HCT116 (cell line): ENCODE data around the gene PNMA5. TPM values are rescaled to one million over a fixed set of nuclear protein-coding genes. Genes with fewer than 3 reads are reported as not detected.

ENCODE experiments used
- ATAC-seq: fragments of 200-7000 bp; cut with Tn5 transposase; 2 replicates; pipeline ENCODE4 v1.9.1; 2020; ENCODE audit warnings: mild to moderate bottlenecking, moderate library complexity
- BruUV-seq: library from RNA; stranded (reverse); fragments of 400-500 nt; replicated peaks from 2 replicates; lab custom pipeline; 2021; lab: Mats Ljungman, UMichigan
- CTCF ChIA-PET: fragments of 300-600 bp; sonication (Branson Sonifier 250); formaldehyde crosslinking; loops from one replicate; lab custom pipeline; 2021; ENCODE audit warnings: antibody characterized with exemption; lab: Charles Lee
- POLR2A ChIA-PET: fragments of 300-600, 350-600 bp; sonication (Branson Sonifier 250); formaldehyde crosslinking; loops from one replicate; lab custom pipeline; 2021; ENCODE audit warnings: antibody characterized with exemption; lab: Charles Lee
- RAD21 ChIA-PET, 2 experiments: fragments of 300-600 bp; sonication (Branson Sonifier 250); formaldehyde crosslinking; loops; one replicate each; lab custom pipeline; 2023; ENCODE audit warnings: low total read pairs in 2 of 2; ENCODE audit not compliant: uncharacterized antibody in 2 of 2, unreplicated experiment in 2 of 2, low non-redundant PET in 1 of 2; lab: Charles Lee
- DNase-seq: peaks from one replicate; pipeline ENCODE4 v3.0.0-alpha.2; 2010; ENCODE audit warnings: low read depth, low spot score
- H2AFZ ChIP-seq: fragments of 200-600 bp; shearing (Covaris generic), sonication (generic); 2 replicates; pipeline ENCODE4 v1.6.1; 2017; ENCODE audit warnings: low read depth, mixed run types, mixed read lengths, antibody characterized with exemption, low read length; ENCODE audit not compliant: poor library complexity, severe bottlenecking
- H3K27ac ChIP-seq: 2 replicates; pipeline ENCODE4 v1.5.1; 2012; ENCODE audit warnings: low read depth, low read length
- H3K27me3 ChIP-seq: fragments of 200-600 bp; sonication (generic); 2 replicates; pipeline ENCODE4 v1.6.1; 2016; ENCODE audit warnings: mixed run types, low read length, mixed read lengths; ENCODE audit not compliant: insufficient read depth
- H3K36me3 ChIP-seq, 2 experiments: fragments of 200-500 bp in 1 of 2; fragments of 200-600 bp in 1 of 2; sonication (Bioruptor generic) in 1 of 2; sonication (generic) in 1 of 2; 2 replicates each; pipeline versions ENCODE4 v1.5.1 to v1.6.1; 2014 to 2016; ENCODE audit warnings: low read length in 2 of 2, inconsistent platforms in 1 of 2, mixed read lengths in 1 of 2, mixed run types in 1 of 2; ENCODE audit not compliant: insufficient read depth in 2 of 2, control insufficient read depth in 1 of 2
- H3K4me1 ChIP-seq, 2 experiments: fragments of 200-600 bp in 1 of 2; sonication (generic) in 1 of 2; 2 replicates each; pipeline versions ENCODE4 v1.5.1 to v1.6.1; 2012 to 2017; ENCODE audit warnings: low read length in 2 of 2, inconsistent platforms in 1 of 2, mild to moderate bottlenecking in 1 of 2, mixed read lengths in 1 of 2, mixed run types in 1 of 2, moderate library complexity in 1 of 2; ENCODE audit not compliant: insufficient read depth in 2 of 2, control insufficient read depth in 1 of 2
- H3K4me2 ChIP-seq: fragments of 200-600 bp; sonication (generic); 2 replicates; pipeline ENCODE4 v1.6.1; 2017; ENCODE audit warnings: mixed run types, low read length, mixed read lengths
- H3K4me3 ChIP-seq, 2 experiments: fragments of 200-600 bp in 1 of 2; sonication (generic) in 1 of 2; replicated peaks in 1 of 2; 2 replicates each; pipeline ENCODE4 v1.5.1; 2011 to 2016; ENCODE audit warnings: low read length in 2 of 2, control low read depth in 1 of 2, low read depth in 1 of 2, mild to moderate bottlenecking in 1 of 2, mixed read lengths in 1 of 2, mixed run types in 1 of 2
- H3K79me2 ChIP-seq: fragments of 200-600 bp; sonication (generic); 2 replicates; pipeline ENCODE4 v1.6.1; 2017; ENCODE audit warnings: mild to moderate bottlenecking, mixed run types, low read length, moderate library complexity, mixed read lengths; ENCODE audit not compliant: insufficient read depth
- H3K9ac ChIP-seq: fragments of 200-600 bp; sonication (generic); 2 replicates; pipeline ENCODE4 v1.6.1; 2016; ENCODE audit warnings: low read length, mixed read lengths
- H3K9me2 ChIP-seq: fragments of 200-600 bp; sonication (generic), shearing (Covaris generic); 2 replicates; pipeline ENCODE4 v1.6.1; 2017; ENCODE audit warnings: mixed run types, mild to moderate bottlenecking, moderate library complexity; ENCODE audit not compliant: insufficient read depth
- H3K9me3 ChIP-seq, 2 experiments: fragments of 200-500 bp in 1 of 2; fragments of 200-600 bp in 1 of 2; sonication (Bioruptor generic) in 1 of 2; sonication (generic) in 1 of 2; 2 replicates each; pipeline ENCODE4 v1.6.1; 2014 to 2017; ENCODE audit warnings: low read length in 2 of 2, mixed read lengths in 2 of 2, inconsistent platforms in 1 of 2, low read depth in 1 of 2, mild to moderate bottlenecking in 1 of 2, mixed run types in 1 of 2, moderate library complexity in 1 of 2; ENCODE audit not compliant: control insufficient read depth in 1 of 2, insufficient read depth in 1 of 2
- H4K20me1 ChIP-seq: fragments of 200-600 bp; sonication (generic), shearing (Covaris generic); 2 replicates; pipeline ENCODE4 v1.6.1; 2017; ENCODE audit warnings: mixed run types, mild to moderate bottlenecking, moderate library complexity; ENCODE audit not compliant: insufficient read depth
- ATF3 ChIP-seq: IDR thresholded peaks from 2 replicates; pipeline ENCODE4 v1.6.1; 2012
- CTCF ChIP-seq, 3 experiments: fragments of 200-600 bp in 1 of 3; sonication (generic) in 1 of 3; IDR thresholded peaks in 2 of 3; conservative IDR thresholded peaks in 1 of 3; 2 replicates each; pipeline ENCODE4 v1.5.1; 2012 to 2017; ENCODE audit warnings: low read depth in 2 of 3, low read length in 2 of 3, antibody characterized with exemption in 1 of 3, borderline replicate concordance in 1 of 3, control low read depth in 1 of 3, mild to moderate bottlenecking in 1 of 3, mixed read lengths in 1 of 3, mixed run types in 1 of 3, moderate library complexity in 1 of 3; ENCODE audit not compliant: insufficient read depth in 1 of 3
- EGR1 ChIP-seq: IDR thresholded peaks from 2 replicates; pipeline ENCODE4 v1.6.1; 2012; ENCODE audit warnings: low read depth
- JUND ChIP-seq: IDR thresholded peaks from 2 replicates; pipeline ENCODE4 v1.6.1; 2012
- POLR2AphosphoS5 ChIP-seq: IDR thresholded peaks from 2 replicates; pipeline ENCODE4 v1.6.1; 2011; ENCODE audit warnings: mild to moderate bottlenecking, low read depth, low read length, moderate library complexity
- RAD21 ChIP-seq: IDR thresholded peaks from 2 replicates; pipeline ENCODE4 v1.6.1; 2012; ENCODE audit warnings: low read depth, mild to moderate bottlenecking
- TCF7L2 ChIP-seq: IDR thresholded peaks from 2 replicates; pipeline ENCODE4 v1.7.0; 2011; ENCODE audit warnings: borderline replicate concordance, inconsistent platforms; ENCODE audit not compliant: insufficient read depth, insufficient read length; ENCODE audit errors: extremely low read depth
- YY1 ChIP-seq: IDR thresholded peaks from 2 replicates; pipeline ENCODE4 v1.6.1; 2011; ENCODE audit warnings: low read length, low read depth, moderate library complexity, mild to moderate bottlenecking; ENCODE audit not compliant: insufficient replicate concordance; ENCODE audit errors: extremely low read depth
- ZBTB33 ChIP-seq: IDR thresholded peaks from 2 replicates; pipeline ENCODE4 v1.6.1; 2011; ENCODE audit warnings: mild to moderate bottlenecking, low read length, moderate library complexity; ENCODE audit not compliant: insufficient replicate concordance; ENCODE audit errors: extremely low read depth
- ZFX ChIP-seq: fragments of 450-650 bp; IDR thresholded peaks from 2 replicates; pipeline ENCODE4 v1.6.1; 2017
- intact Hi-C: fragments of 100-400 bp; cut with micrococcal nuclease; formaldehyde crosslinking; loops from 2 replicates; pipeline ENCODE4 v1.10.0; 2022
- total RNA-seq: library from RNA; stranded (reverse); gene quantifications from one replicate; pipeline ENCODE4 v1.2.1, GENCODE V29; 2021; ENCODE audit not compliant: unreplicated experiment

Gene PNMA5
- total RNA-seq, 1 experiment from 2014 or later, result not detected

GRCh38 chrX:152991123-152991522 lies 2.8 kb downstream of the PNMA5 start:
- no peak for ATAC-seq
- TF ChIP-seq ZBTB33, result no peak
- no peak for TF ChIP-seq TCF7L2
- no peak for TF ChIP-seq EGR1
- no peak for TF ChIP-seq POLR2AphosphoS5
- no peak for TF ChIP-seq CTCF (IDR thresholded peaks at IDR 0.05 in 2 of 3, conservative IDR thresholded peaks at IDR 0.05 in 1 of 3; ENCODE audit: borderline replicate concordance in 1 of 3, insufficient read depth in 1 of 3, low read depth in 2 of 3, low read length in 2 of 3)
- no peak for TF ChIP-seq JUND
- no peak for TF ChIP-seq ZFX
- no peak for TF ChIP-seq RAD21
- no peak for TF ChIP-seq YY1
- no peak for TF ChIP-seq ATF3
- no peak overlapping the region for H3K4me3 ChIP-seq
- no peaks in the 10 kb centered on the region for H3K9me3 ChIP-seq
- no peak for DNase-seq
- no TSS peak for BruUV-seq
- RAD21 ChIA-PET, result no interaction called here
- no peaks in the 10 kb centered on the region for H3K27me3 ChIP-seq
- no peak overlapping the region for H3K9ac ChIP-seq
- no peaks in the 10 kb centered on the region for H3K4me1 ChIP-seq
- no peaks in the 10 kb centered on the region for H4K20me1 ChIP-seq
- H3K27ac ChIP-seq, result no peak overlapping the region
- H3K9me2 ChIP-seq, result no peaks in the 10 kb centered on the region
- POLR2A ChIA-PET, result no interaction called here
- CTCF ChIA-PET, result no interaction called here
- no peak overlapping the region for H3K4me2 ChIP-seq
- no peaks in the 10 kb centered on the region for H3K79me2 ChIP-seq
- no peaks in the 10 kb centered on the region for H3K36me3 ChIP-seq
- intact Hi-C loops, result no loop called here
- H2AFZ ChIP-seq, result no peak overlapping the region
